Brain microvascular endothelial cell (primary cell): ENCODE measurements around the gene EVA1B.

Source experiments
- DNase-seq: peaks from one replicate; pipeline ENCODE4 v3.0.0-alpha.2; 2020
- H3K27ac ChIP-seq: fragments of 250-450 bp; sonication (Bioruptor Pico); 2 replicates; pipeline ENCODE4 v1.5.1; 2020; ENCODE audit warnings: mild to moderate bottlenecking, moderate library complexity
- H3K27me3 ChIP-seq: fragments of 250-450 bp; sonication (Bioruptor Pico); replicated peaks from 2 replicates; pipeline ENCODE4 v1.5.1; 2020; ENCODE audit warnings: mild to moderate bottlenecking
- H3K36me3 ChIP-seq: fragments of 250-450 bp; sonication (Bioruptor Pico); replicated peaks from 2 replicates; pipeline ENCODE4 v1.5.1; 2020; ENCODE audit warnings: mild to moderate bottlenecking
- H3K4me3 ChIP-seq: 2 replicates; pipeline ENCODE4 v1.5.1; 2011; ENCODE audit warnings: low read depth, mild to moderate bottlenecking, control low read depth, low read length, moderate library complexity
- in situ Hi-C: cut with HindIII; loops from 2 replicates; pipeline ENCODE4 v1.10.0; 2017; ENCODE audit warnings: low sequenced_read_pairs, low pct_ligation_motif_present
- TF ChIP-seq, protein P1 (sequence below): IDR thresholded peaks from 2 replicates; pipeline ENCODE4 v1.5.1; 2011; ENCODE audit warnings: low read depth, mild to moderate bottlenecking, moderate library complexity, low read length, control low read depth, inconsistent platforms; ENCODE audit errors: missing control alignments

EVA1B gene

DNA sequence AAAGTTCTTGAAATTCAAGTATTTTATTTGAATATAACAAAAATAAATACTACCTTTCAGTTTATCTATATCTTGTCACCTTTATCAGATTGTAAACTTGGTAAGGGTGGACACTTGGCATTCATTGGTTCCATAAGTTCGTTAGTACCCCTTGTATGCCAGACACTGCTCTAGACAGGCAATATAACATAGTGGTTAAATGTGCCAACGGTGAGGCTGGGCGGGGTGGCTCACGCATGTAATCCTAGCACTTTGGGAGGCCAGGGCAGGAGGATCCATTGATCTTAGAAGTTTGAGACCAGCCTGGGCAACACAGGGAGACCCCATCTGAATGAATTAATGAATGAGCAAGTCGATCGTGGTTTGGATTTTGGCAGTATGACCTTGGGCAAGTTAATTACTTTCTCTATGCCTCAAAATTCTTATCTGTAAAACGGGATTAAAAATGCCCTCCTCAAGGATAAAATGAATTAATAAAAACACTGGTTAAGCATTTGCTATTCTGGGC is 43.6 kb downstream of the EVA1B start:
- Histone ChIP-seq H3K36me3 (peaks cover 16% of the 10 kb centered on the region), H3K4me3 (no peak overlapping the region), H3K27me3 (no peaks in the 10 kb centered on the region), H3K27ac (no peak overlapping the region)
- no peak for DNase-seq
- TF ChIP-seq, protein P1, sequence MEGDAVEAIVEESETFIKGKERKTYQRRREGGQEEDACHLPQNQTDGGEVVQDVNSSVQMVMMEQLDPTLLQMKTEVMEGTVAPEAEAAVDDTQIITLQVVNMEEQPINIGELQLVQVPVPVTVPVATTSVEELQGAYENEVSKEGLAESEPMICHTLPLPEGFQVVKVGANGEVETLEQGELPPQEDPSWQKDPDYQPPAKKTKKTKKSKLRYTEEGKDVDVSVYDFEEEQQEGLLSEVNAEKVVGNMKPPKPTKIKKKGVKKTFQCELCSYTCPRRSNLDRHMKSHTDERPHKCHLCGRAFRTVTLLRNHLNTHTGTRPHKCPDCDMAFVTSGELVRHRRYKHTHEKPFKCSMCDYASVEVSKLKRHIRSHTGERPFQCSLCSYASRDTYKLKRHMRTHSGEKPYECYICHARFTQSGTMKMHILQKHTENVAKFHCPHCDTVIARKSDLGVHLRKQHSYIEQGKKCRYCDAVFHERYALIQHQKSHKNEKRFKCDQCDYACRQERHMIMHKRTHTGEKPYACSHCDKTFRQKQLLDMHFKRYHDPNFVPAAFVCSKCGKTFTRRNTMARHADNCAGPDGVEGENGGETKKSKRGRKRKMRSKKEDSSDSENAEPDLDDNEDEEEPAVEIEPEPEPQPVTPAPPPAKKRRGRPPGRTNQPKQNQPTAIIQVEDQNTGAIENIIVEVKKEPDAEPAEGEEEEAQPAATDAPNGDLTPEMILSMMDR = no peak
- in situ Hi-C loops = loop anchor here (10.0 kb wide), 1 partner anchor 145 kb away; no protein-coding TSS in a partner anchor

DNA sequence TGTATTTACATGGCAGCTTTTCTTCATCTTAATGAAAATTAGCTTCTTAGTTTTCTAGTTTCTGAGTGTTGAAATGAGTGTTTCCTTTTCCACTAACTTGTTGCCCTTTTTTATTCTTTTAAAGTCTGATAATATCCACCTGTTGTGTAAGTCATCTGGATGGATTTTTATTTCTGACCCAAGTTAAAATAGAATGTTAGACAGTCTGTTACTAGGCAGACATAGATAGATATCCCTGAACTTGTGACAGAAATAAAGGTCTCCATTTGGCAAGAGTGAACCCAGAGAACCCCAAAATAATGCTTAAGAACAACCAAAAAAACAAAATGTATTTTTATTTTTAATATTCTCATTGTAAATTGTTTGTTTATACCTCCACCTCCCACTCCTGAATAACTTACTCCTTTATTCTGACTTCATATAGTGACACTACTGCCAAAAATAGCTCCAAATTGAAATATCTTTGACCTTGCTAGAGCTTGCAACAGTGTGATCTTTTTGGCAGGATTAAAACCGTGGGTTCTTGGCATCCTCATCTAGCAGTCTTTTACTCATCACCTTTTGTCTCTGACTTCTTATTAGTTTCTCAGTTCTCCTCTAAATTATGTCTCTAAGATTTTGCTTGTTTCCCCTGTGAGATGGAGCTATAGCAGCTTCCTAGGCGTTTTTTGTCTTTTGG is 44.2 kb downstream of the EVA1B start:
- Histone ChIP-seq H3K27me3 (no peaks in the 10 kb centered on the region), H3K27ac (no peak overlapping the region), H3K4me3 (no peak overlapping the region), H3K36me3 (peaks cover 11% of the 10 kb centered on the region)
- DNase-seq = no peak
- in situ Hi-C loops = no loop called here
- TF ChIP-seq, protein P1 = no peak

DNA sequence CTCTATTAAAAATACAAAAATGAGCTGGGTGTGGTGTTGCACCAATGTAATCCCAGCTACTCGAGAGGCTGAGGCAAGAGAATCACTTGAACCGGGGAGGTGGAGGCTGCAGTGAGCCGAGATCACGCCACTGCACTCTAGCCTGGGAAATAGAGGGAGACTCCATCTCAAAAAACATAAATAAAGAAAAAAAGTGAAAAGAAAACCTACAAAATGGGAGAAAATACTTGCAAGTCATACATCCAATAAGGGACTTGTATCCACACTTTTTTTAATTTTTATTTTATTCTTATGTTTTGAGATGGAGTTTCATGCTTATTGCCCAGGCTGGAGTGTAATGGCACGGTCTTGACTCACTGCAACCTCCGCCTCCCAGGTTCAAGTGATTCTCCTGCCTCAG is 46.8 kb downstream of the EVA1B start:
- TF ChIP-seq, protein P1 = no peak
- no peaks in the 10 kb centered on the region for H3K27me3 ChIP-seq
- no peak overlapping the region for H3K27ac ChIP-seq
- in situ Hi-C loops = no loop called here
- peaks cover 5% of the 10 kb centered on the region for H3K36me3 ChIP-seq
- no peak overlapping the region for H3K4me3 ChIP-seq
- no peak for DNase-seq

DNA sequence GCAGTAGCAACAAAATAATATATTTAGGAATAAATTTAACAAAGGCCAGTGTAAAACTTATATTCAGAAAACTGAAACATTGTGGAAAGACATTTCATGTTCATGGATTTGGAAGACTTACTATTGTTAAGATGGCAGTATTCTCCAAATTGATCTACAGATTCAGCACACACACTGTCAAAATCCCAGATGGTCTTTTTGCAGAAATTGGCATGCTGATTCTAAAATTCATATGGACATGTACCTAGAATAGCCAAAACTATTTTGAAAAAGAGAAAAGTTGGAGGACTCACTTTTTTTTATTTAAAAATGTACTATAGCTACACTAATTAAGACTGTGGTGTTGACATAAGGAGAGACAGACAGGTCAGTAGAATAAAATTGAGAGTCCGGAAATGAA is 49.2 kb downstream of the EVA1B start:
- H3K4me3 ChIP-seq = no peak overlapping the region
- H3K36me3 ChIP-seq = peaks cover 12% of the 10 kb centered on the region
- no peak for DNase-seq
- H3K27ac ChIP-seq = no peak overlapping the region
- in situ Hi-C loops = no loop called here
- H3K27me3 ChIP-seq = no peaks in the 10 kb centered on the region
- TF ChIP-seq, protein P1 = no peak

DNA sequence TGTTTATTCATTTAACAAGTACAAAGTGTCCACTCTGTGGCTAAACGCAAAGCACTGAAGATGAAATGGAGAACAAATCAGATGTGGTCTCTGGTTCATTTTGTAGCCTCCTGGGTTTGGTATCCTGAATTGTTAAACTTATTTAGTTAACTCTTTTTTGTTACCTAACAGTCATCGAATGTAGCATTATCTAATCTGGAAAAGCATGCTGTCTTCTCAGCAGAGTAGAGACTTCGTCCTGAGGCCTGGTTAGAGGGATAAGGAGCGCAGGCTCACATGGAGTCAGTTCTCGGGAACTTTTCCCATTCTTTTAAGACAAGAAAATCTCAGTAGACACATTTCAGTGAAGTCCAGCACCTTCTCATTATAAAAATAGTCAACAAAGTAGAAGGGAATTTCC is 50.4 kb downstream of the EVA1B start:
- Histone ChIP-seq H3K27ac (no peak overlapping the region), H3K27me3 (no peaks in the 10 kb centered on the region), H3K4me3 (no peak overlapping the region), H3K36me3 (peaks cover 15% of the 10 kb centered on the region)
- DNase-seq = no peak
- in situ Hi-C loops = no loop called here
- TF ChIP-seq, protein P1 = no peak
